Measurements from ENCODE around the gene WNT4. TPM values are rescaled to one million over a fixed set of nuclear protein-coding genes. Genes with fewer than 3 reads are reported as not detected.

The WNT4 gene
- total and polyA plus RNA-seq, 9 of the 15 experiments (the other 6 are each of a cell fraction or from before 2014, with no cell fraction given) = 0.01 TPM; not detected in 8

GRCh38 chr1:22121421-22121911, 21.4 kb downstream of the WNT4 start:
- peak; percentile 97 for ATAC-seq
- no peak for TF ChIP-seq ATF1 (CRISPR knock-in tag; IDR thresholded peaks at IDR 0.05)
- peak; percentile 83 for TF ChIP-seq ATF1 (tag; IDR thresholded peaks at IDR 0.05)
- 0 out of 2 replicates have a peak, but pooled peaks have one; percentile 33 for TF ChIP-seq ZNF175 (CRISPR knock-in tag; IDR thresholded peaks at IDR 0.05; ENCODE audit: low read depth)
- TF ChIP-seq MCM5 (IDR thresholded peaks at IDR 0.05; ENCODE audit: low read depth) = no peak
- no peak for TF ChIP-seq CHD7 (IDR thresholded peaks at IDR 0.05; ENCODE audit: low read depth, low read length)
- TF ChIP-seq STAT5A (IDR thresholded peaks at IDR 0.05; ENCODE audit: borderline replicate concordance, low read length) = no peak
- TF ChIP-seq SIRT6 (IDR thresholded peaks at IDR 0.05; ENCODE audit: low read depth, low read length) = no peak
- peak; percentile 20 for TF ChIP-seq NFYB (IDR thresholded peaks at IDR 0.05; ENCODE audit: extremely low read depth, insufficient read length)
- TF ChIP-seq TARDBP (IDR thresholded peaks at IDR 0.05) = no peak; the same call in 1 of the 2 replicates
- no peak for TF ChIP-seq CC2D1A (IDR thresholded peaks at IDR 0.05)
- peak; percentile 47; the same call in 1 of the 2 replicates for TF ChIP-seq CHD2 (IDR thresholded peaks at IDR 0.05; ENCODE audit: low read depth, low read length)
- peak; percentile 43; the same call in 1 of the 2 replicates for TF ChIP-seq ARID1B (IDR thresholded peaks at IDR 0.05)

More at GRCh38 chr1:22121421-22121911, 21.4 kb downstream of the WNT4 start:
- 2% methylated on average over 15 of the region's 15 CpGs for WGBS (ENCODE audit: insufficient coverage, low coverage, missing lambda C conversion rate)
- Histone ChIP-seq H3K4me3 (no peak overlapping the region), H3K9me3 (replicated peaks; ENCODE audit: control insufficient read depth, insufficient read depth, low read depth, low read length) (no peaks in the 10 kb centered on the region), H3K36me3 (ENCODE audit: control insufficient read depth, insufficient read depth, low read length) (0 out of 3 replicates have a peak, but pooled peaks cover 2% of the 10 kb centered on the region), H3K79me2 (ENCODE audit: control insufficient read depth, insufficient read depth, low read length) (no peaks in the 10 kb centered on the region), H4K20me1 (replicated peaks; ENCODE audit: control insufficient read depth, insufficient read depth, low read length) (peaks cover 23% of the 10 kb centered on the region), H3K27me3 (ENCODE audit: control insufficient read depth in 2 of 2, insufficient read depth in 2 of 2, low read length in 2 of 2) (no peaks in the 10 kb centered on the region), H3K27ac (ENCODE audit: extremely low read depth, low read depth, low read length) (peak overlapping the region; percentile 38), H2AFZ (ENCODE audit: low read depth, low read length) (no peak overlapping the region; the same call in 1 of the 2 replicates), H3K9me1 (ENCODE audit: control insufficient read depth, insufficient read depth, low read length) (peaks cover 4% of the 10 kb centered on the region), H3K4me1 (replicated peaks in 1 of 2; ENCODE audit: control insufficient read depth in 2 of 2, insufficient read depth in 2 of 2, low read length in 2 of 2) (peaks cover 14 to 44% of the 10 kb centered on the region in 2 experiments), H3K4me2 (ENCODE audit: insufficient read depth, low read length) (peak overlapping the region; percentile 35), H3K9ac (ENCODE audit: insufficient read depth in 1 of 2, low read depth in 2 of 2, low read length in 2 of 2) (peak overlapping the region in 1 of 2 experiments; percentile 75; a peak in 2 of 4 replicates)
- BruUV-seq (replicated peaks) = no TSS peak
- in situ Hi-C loops (cut with MboI) = no loop called here
- peak; percentile 99 for FAIRE-seq
- POLR2A ChIA-PET = interaction anchor here (0.6 to 2.0 kb wide), 8 partner anchors 9 to 519 kb away, joined by 3 to 10 read pairs (median 3); no protein-coding TSS in a partner anchor
- DNase-seq (ENCODE audit: extremely low read depth in 1 of 4, low spot score in 3 of 4) = peak; percentile 91 to 96 (median 96)
- intact Hi-C loops (cut with micrococcal nuclease) = no loop called here
- CTCF ChIA-PET (ENCODE audit: low intra/inter-chr PET ratio) = no interaction called here
